ENCODE measurements around the gene PARS2. TPM values are rescaled to one million over a fixed set of nuclear protein-coding genes. Genes with fewer than 3 reads are reported as not detected.
A peak's percentile ranks its signal among the peaks of the same experiment; 100 is the strongest.

Gene PARS2
- total and polyA plus RNA-seq, 2 experiments from 2014 or later, result 5.9 to 13.6 TPM

DNA sequence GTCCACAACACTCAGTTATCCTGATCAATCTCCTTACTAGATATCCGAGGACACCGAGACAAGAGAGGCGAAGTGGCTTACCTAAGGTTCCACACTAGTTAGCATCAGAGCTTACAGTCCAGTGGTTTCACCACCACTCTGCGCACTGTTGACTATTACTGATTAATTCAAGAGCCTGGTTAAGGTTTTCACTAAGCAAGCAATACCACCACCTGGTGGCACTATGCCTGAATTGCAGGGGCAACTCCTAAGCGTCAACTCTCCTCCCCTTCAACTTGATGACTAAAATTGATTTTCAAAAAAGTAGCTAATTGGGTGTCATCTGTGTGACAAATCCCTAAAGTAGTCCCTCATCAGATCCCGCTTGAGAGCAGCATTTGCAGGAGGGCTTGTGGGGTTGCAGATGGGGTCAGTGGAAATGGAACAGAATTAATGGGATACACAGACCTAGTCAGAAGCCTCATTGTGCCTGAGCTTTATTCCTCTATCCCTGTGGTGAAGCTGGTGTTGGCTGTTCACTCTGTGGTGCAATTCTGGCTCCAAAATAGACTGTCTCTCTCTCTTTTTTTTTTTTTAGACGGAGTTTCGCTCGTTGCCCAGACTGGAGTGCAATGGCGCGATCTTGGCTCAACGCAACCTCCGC lies 27.7 kb upstream of the PARS2 start (continued):
- TF ChIP-seq, protein P1, sequence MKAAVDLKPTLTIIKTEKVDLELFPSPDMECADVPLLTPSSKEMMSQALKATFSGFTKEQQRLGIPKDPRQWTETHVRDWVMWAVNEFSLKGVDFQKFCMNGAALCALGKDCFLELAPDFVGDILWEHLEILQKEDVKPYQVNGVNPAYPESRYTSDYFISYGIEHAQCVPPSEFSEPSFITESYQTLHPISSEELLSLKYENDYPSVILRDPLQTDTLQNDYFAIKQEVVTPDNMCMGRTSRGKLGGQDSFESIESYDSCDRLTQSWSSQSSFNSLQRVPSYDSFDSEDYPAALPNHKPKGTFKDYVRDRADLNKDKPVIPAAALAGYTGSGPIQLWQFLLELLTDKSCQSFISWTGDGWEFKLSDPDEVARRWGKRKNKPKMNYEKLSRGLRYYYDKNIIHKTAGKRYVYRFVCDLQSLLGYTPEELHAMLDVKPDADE (IDR thresholded peaks at IDR 0.05), result no peak
- TF ChIP-seq NANOG (IDR thresholded peaks at IDR 0.05; ENCODE audit: borderline replicate concordance) (no peak), STAT1 (IDR thresholded peaks at IDR 0.05; ENCODE audit: unreplicated experiment) (no peak)

- H3K4me3 ChIP-seq, result no peak overlapping the region
- no peak overlapping the region for H3K4me2 ChIP-seq
- peaks cover 15% of the 10 kb centered on the region; the same call in 1 of the 2 replicates for H3K4me1 ChIP-seq (ENCODE audit: insufficient read depth)
- H2AFZ ChIP-seq, result no peak overlapping the region
- H3K27me3 Mint-ChIP-seq (ENCODE audit: insufficient read depth, low read depth, poor library complexity), result peaks cover 9% of the 10 kb centered on the region
- H3K27ac Mint-ChIP-seq, result no peak overlapping the region
- no peaks in the 10 kb centered on the region for H3K9me2 ChIP-seq (ENCODE audit: insufficient read depth)
- H3K36me3 ChIP-seq (ENCODE audit: insufficient read depth), result no peaks in the 10 kb centered on the region
- H4K20me1 ChIP-seq (replicated peaks; ENCODE audit: insufficient read depth), result no peaks in the 10 kb centered on the region
- peaks cover 4% of the 10 kb centered on the region; the same call in 2 of the 3 replicates for H3K9me3 Mint-ChIP-seq
- H3F3A ChIP-seq (replicated peaks; ENCODE audit: low read depth), result no peaks in the 10 kb centered on the region
- H3K36me3 Mint-ChIP-seq (ENCODE audit: low read depth), result no peaks in the 10 kb centered on the region
- H3K4me1 Mint-ChIP-seq, result peaks cover 20% of the 10 kb centered on the region
- H3K79me2 ChIP-seq (replicated peaks; ENCODE audit: insufficient read depth), result no peaks in the 10 kb centered on the region
- no peak overlapping the region for H3K27ac ChIP-seq (ENCODE audit: low read depth)
- H3K4me3 Mint-ChIP-seq, result no peak overlapping the region
- DNase-seq (ENCODE audit: low spot score) (no peak), ATAC-seq (peak; percentile 19; the same call in 1 of the 3 replicates)
- H3K27me3 ChIP-seq (ENCODE audit: insufficient read depth), result peaks cover 3% of the 10 kb centered on the region; the same call in 1 of the 2 replicates
- TF ChIP-seq REST (IDR thresholded peaks at IDR 0.05; ENCODE audit: unreplicated experiment), result no peak
- TF ChIP-seq ZNF462 (CRISPR knock-in tag; IDR thresholded peaks at IDR 0.05), result no peak
- no peak for TF ChIP-seq EZH2 (IDR thresholded peaks at IDR 0.05; ENCODE audit: low read depth, unreplicated experiment)
- TF ChIP-seq, protein P1 (IDR thresholded peaks at IDR 0.05), result no peak
- TF ChIP-seq CTCF (conservative IDR thresholded peaks at IDR 0.05; ENCODE audit: low read depth in 2 of 2), result no peak
- no peak for TF ChIP-seq CREB1 (CRISPR knock-in tag; IDR thresholded peaks at IDR 0.05; ENCODE audit: low read depth)
- no peak for TF ChIP-seq ZNF331 (CRISPR knock-in tag; IDR thresholded peaks at IDR 0.05; ENCODE audit: low read depth)
- no peak for TF ChIP-seq JUNB (IDR thresholded peaks at IDR 0.05; ENCODE audit: unreplicated experiment)
Observed at GRCh38 chr1:54788459-54788858, 24.1 kb upstream of the PARS2 start.

Measured in GM23338 (cell line).